Measurements from ENCODE around the gene RALGPS1.
A peak's percentile ranks its signal among the peaks of the same experiment; 100 is the strongest.

Gene RALGPS1

DNA sequence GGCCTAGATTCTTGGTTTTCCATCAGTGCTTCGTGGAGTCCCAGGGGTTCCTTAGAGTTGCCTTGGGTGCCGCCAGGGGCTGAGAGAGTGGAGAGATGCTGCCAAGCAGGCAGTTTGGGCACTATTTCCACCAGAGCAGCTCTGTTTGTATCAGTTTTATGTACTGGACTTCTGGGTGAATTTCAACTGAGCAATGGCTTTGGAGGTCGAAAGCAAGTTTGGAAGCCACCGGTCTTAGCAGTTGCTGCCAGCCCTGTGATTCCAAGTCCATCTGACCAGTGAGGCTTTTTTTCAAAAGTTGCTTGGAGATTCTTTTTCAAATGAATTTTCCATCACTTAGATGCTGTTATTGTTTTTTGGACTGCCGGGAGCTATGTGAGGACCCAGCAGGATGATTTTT is 139.4 kb downstream of the RALGPS1 start:
- Mint-ChIP-seq H3K4me1 (peaks cover 14% of the 10 kb centered on the region), H3K36me3 (ENCODE audit: low read depth) (no peaks in the 10 kb centered on the region), H3K9me3 (no peaks in the 10 kb centered on the region), H3K27me3 (ENCODE audit: low read depth, poor library complexity) (peaks cover 3% of the 10 kb centered on the region), H3K4me3 (no peak overlapping the region), H3K27ac (no peak overlapping the region)
- no peak for DNase-seq
- TF ChIP-seq CTCF (IDR thresholded peaks at IDR 0.05): no peak

DNA sequence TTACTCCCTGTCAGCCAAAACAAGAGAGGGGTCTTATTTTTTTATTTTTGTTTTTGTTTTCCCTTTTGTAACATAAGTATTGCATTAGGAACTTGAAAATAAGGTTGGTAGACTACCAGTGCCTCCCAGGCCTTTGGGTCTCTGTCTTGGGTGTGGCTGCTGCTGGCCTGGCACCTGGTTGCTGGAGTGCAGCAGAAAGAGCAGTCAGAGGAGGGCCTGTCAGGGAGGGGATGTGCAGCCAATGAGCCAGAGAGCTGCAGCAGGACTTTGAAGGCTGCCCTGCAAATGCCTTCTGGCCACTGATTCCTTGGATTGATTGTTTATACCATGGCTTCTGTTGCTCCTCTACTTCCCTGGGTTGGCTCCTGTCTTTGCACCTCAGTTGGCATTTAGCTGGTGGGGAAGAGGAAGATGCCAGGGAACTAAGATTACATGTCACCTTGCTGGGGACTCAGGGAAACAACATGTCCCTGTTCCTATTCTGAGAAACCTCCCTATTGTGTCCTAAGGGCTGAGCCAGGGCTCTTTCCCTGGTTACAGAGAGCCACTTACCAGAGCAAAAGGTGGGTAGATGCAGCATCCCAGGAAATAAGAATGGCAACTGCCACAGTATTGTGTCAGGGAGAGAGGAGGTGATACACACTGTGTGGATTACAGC is 141.3 kb downstream of the RALGPS1 start:
- Mint-ChIP-seq H3K36me3 (ENCODE audit: low read depth) (no peaks in the 10 kb centered on the region), H3K27ac (no peak overlapping the region), H3K4me3 (no peak overlapping the region), H3K9me3 (no peaks in the 10 kb centered on the region), H3K4me1 (peaks cover 19% of the 10 kb centered on the region), H3K27me3 (ENCODE audit: low read depth, poor library complexity) (peaks cover 2% of the 10 kb centered on the region)
- no peak for TF ChIP-seq CTCF (IDR thresholded peaks at IDR 0.05)
- no peak for DNase-seq

DNA sequence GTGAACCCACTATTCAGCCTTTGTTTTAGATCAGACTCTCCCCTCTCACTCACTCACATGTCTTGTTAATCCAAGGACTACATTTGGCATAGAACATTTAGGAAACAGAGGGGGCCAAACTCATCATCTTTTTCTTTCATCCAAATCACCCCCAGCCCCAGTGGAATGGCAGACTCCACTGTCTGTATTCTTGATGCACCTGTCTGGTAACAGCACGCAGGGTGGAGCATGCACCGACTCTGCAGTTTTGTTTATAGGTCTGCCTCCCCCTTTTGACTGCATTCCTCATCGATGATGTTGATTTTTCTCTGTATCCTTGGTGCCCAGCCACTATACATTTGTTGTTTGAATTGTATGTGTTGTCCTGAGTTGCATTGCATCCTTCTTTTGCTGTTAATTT is 141.9 kb downstream of the RALGPS1 start:
- H3K9me3 Mint-ChIP-seq: no peaks in the 10 kb centered on the region
- peaks cover 2% of the 10 kb centered on the region for H3K27me3 Mint-ChIP-seq (ENCODE audit: low read depth, poor library complexity)
- DNase-seq: no peak
- H3K4me1 Mint-ChIP-seq: peaks cover 19% of the 10 kb centered on the region
- H3K36me3 Mint-ChIP-seq (ENCODE audit: low read depth): no peaks in the 10 kb centered on the region
- no peak overlapping the region for H3K27ac Mint-ChIP-seq
- no peak for TF ChIP-seq CTCF (IDR thresholded peaks at IDR 0.05)
- no peak overlapping the region for H3K4me3 Mint-ChIP-seq

DNA sequence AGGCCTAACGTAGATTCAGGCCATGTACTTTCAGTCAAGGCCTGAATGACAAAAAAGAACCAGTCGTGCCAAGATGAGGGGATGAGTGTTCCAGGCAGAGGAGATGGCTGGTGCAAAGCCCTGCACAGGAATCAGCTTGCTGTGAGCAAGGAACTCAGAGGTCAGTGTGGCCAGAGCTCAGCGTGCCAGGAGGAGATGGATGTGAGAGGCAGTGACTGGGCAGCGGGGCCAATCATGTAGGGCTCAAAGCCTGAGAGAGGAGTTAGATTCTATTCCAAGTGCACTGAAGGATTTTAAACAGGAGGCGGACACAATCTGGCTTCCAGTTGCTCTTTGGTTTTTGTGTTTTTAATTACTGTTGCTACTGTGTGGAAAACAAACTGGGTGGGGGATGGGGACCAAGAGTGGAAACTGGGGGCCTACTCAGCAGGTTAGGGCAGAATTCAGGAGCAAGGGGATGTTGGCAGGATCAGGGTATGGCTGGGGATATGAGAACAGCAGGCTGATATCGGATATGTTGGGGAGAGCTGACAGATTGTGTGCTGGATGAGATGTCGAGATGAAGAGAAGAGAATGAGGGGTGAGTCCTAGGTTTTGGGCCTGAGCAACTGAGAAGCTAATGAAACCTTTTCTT is 143.5 kb downstream of the RALGPS1 start:
- Mint-ChIP-seq H3K27ac (peak overlapping the region; percentile 59), H3K27me3 (ENCODE audit: low read depth, poor library complexity) (peaks cover 6% of the 10 kb centered on the region), H3K4me1 (peaks cover 19% of the 10 kb centered on the region), H3K4me3 (no peak overlapping the region), H3K9me3 (no peaks in the 10 kb centered on the region), H3K36me3 (ENCODE audit: low read depth) (no peaks in the 10 kb centered on the region)
- DNase-seq: no peak
- TF ChIP-seq CTCF (IDR thresholded peaks at IDR 0.05): no peak

DNA sequence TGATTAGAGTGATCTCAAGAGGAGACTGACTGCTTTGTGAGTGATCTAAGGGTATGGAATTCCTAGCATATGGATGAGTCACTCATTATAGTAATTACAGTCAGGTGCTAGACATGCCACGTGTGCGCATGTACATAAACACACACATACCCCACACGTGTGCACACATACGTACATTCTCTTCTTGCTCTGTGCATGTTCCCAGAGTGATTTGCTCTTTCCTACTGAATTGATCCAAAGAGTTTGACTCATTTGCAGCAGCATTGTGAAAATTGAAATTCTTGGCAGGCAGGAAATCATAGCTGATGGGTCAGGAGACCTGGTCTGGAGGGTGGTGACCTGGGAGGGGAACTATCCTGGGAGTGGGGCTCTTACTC is 144.1 kb downstream of the RALGPS1 start:
- Mint-ChIP-seq H3K36me3 (ENCODE audit: low read depth) (no peaks in the 10 kb centered on the region), H3K27me3 (ENCODE audit: low read depth, poor library complexity) (peaks cover 6% of the 10 kb centered on the region), H3K9me3 (no peaks in the 10 kb centered on the region), H3K27ac (no peak overlapping the region), H3K4me3 (no peak overlapping the region), H3K4me1 (peaks cover 19% of the 10 kb centered on the region)
- TF ChIP-seq CTCF (IDR thresholded peaks at IDR 0.05): no peak
- no peak for DNase-seq

- TF ChIP-seq CTCF (IDR thresholded peaks at IDR 0.05): no peak
- H3K36me3 Mint-ChIP-seq (ENCODE audit: low read depth): no peaks in the 10 kb centered on the region
- DNase-seq: no peak
- peaks cover 19% of the 10 kb centered on the region for H3K4me1 Mint-ChIP-seq
- no peaks in the 10 kb centered on the region for H3K9me3 Mint-ChIP-seq
- H3K4me3 Mint-ChIP-seq: no peak overlapping the region
- no peak overlapping the region for H3K27ac Mint-ChIP-seq
- H3K27me3 Mint-ChIP-seq (ENCODE audit: low read depth, poor library complexity): peaks cover 6% of the 10 kb centered on the region
Measured at GRCh38 chr9:127059030-127059429, 144.4 kb downstream of the RALGPS1 start.

All from nephron progenitor cell (in vitro differentiated cells).